GM12891 (cell line): ENCODE measurements around the gene NCOR1.

Experiments used
- POLR2A ChIP-seq: IDR thresholded peaks from 2 replicates; pipeline ENCODE4 v1.6.1; 2011; ENCODE audit warnings: low read depth, low read length, control low read depth
- POLR2AphosphoS5 ChIP-seq: IDR thresholded peaks from 2 replicates; pipeline ENCODE4 v1.6.1; 2011; ENCODE audit warnings: low read depth, low read length, control low read depth
- TAF1 ChIP-seq: IDR thresholded peaks from 2 replicates; pipeline ENCODE4 v1.6.1; 2011; ENCODE audit warnings: low read depth, low read length, control low read depth

GRCh38 chr17:16251556-16251955 lies 36.2 kb upstream of the NCOR1 start:
- TF ChIP-seq POLR2A (no peak), POLR2AphosphoS5 (no peak), TAF1 (no peak)
